ENCODE results near the gene SHPK.

SHPK gene

DNA sequence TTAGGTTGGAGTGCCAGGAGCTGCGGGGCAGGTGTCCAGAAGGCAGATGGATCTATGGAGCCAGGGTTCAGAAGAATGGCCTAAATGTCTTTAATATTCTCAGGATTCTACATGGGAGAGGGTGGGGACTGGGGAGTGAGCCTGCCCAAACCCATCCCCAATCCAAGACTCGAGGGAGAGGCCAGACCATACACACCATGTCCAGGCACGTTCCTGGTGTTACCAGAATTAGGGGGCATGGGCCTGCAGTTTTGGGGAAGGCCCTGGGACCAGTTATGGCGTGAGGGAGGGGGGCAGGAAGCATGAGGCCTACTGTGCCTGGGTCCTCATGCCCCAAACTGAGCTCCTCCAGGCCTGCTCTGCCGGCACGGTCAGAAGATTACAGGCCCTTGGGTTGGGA, 30.5 kb upstream of the SHPK start:
- no peak for DNase-seq (ENCODE audit: low read depth, low spot score)
- H3K36me3 ChIP-seq (ENCODE audit: insufficient read depth, low read length) = peaks cover 12% of the 10 kb centered on the region; the same call in 1 of the 2 replicates
- H3K27ac ChIP-seq = no peak overlapping the region
- TF ChIP-seq EZH2 (IDR thresholded peaks at IDR 0.05) = no peak
- no peak for TF ChIP-seq POLR2AphosphoS5 (IDR thresholded peaks at IDR 0.05; ENCODE audit: borderline replicate concordance, low read depth, low read length)
- no peak for TF ChIP-seq FOXP2 (optimal IDR thresholded peaks at IDR 0.05; ENCODE audit: control extremely low read depth, extremely low read length, insufficient read depth)
- H3K4me3 ChIP-seq = no peak overlapping the region
- no peaks in the 10 kb centered on the region for H3K9me3 ChIP-seq (ENCODE audit: low read depth, low read length)
- no peak overlapping the region for H3K9ac ChIP-seq (ENCODE audit: insufficient read length)

DNA sequence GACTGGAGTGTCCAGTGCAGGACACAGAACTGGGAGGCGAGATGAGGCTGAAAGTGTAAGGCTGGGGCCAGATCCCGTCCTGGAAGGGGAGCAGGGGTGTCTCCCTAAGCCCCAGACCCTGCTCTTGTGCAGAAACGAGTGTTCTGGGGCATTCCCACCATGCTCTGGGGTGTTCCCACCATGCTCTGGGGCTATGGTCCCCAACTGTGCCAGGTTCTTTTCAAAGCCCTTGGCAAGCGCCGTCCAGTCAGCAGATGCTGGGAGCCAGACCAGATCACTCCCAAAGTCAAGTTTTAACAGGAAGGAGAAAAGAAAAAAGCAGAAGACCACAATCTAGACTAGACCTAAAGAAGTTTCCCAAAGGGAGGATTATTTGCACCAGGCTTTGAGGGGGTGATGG, 29.8 kb upstream of the SHPK start:
- no peak for DNase-seq (ENCODE audit: low read depth, low spot score)
- Histone ChIP-seq H3K27ac (no peak overlapping the region), H3K4me3 (no peak overlapping the region), H3K9ac (ENCODE audit: insufficient read length) (no peak overlapping the region), H3K9me3 (ENCODE audit: low read depth, low read length) (no peaks in the 10 kb centered on the region), H3K36me3 (ENCODE audit: insufficient read depth, low read length) (peaks cover 12% of the 10 kb centered on the region; the same call in 1 of the 2 replicates)
- TF ChIP-seq FOXP2 (optimal IDR thresholded peaks at IDR 0.05; ENCODE audit: control extremely low read depth, extremely low read length, insufficient read depth) (no peak), POLR2AphosphoS5 (IDR thresholded peaks at IDR 0.05; ENCODE audit: borderline replicate concordance, low read depth, low read length) (no peak), EZH2 (IDR thresholded peaks at IDR 0.05) (no peak)

DNA sequence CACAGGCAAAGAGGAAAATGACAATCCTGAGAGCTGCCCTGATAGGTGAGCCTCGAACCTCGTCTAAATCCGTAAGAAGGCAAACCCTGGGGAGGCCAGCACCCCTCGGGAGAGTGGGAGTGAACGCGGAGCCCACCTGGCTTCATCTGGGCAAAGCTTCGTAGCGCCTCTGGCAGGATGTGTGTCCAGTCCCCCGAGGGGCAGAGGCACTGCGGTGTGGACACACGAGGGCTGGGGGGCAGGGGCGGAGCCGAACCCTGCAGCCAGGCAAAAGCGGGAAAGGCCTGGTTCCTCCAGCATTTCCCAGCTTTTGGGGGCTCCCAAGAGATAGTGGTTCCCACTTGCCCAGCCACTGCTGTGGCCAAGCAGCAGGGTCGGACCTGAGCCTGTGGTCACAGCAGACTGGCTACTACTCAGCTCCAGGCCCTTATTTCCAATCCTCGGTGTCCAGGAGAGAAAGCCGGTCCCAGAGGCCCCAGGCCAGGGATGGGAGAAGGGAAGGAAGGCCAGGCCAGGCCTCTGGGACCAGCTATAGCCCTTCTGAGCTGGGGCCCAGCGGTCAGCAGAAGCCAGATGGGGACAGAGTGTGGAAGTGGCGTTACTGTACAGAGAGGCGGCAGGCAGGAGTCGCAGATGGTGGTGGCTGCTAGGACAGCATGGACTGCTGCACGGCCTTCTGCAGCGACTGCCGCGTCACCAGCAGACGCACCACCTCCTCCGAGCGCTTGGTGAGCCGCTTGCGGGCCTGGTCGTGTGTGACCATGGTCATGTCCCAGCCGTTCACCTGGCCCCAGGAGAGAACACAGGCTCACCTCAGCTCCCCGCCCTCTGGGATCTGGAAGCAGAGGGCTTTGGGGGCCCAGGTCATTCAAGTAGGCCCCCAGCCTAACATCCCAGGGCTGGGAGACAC, 27.3 kb upstream of the SHPK start:
- H3K27ac ChIP-seq = no peak overlapping the region
- peaks cover 12% of the 10 kb centered on the region; the same call in 1 of the 2 replicates for H3K36me3 ChIP-seq (ENCODE audit: insufficient read depth, low read length)
- no peak for TF ChIP-seq POLR2AphosphoS5 (IDR thresholded peaks at IDR 0.05; ENCODE audit: borderline replicate concordance, low read depth, low read length)
- TF ChIP-seq FOXP2 (optimal IDR thresholded peaks at IDR 0.05; ENCODE audit: control extremely low read depth, extremely low read length, insufficient read depth) = no peak
- no peak for TF ChIP-seq EZH2 (IDR thresholded peaks at IDR 0.05)
- no peaks in the 10 kb centered on the region for H3K9me3 ChIP-seq (ENCODE audit: low read depth, low read length)
- H3K4me3 ChIP-seq = no peak overlapping the region
- H3K9ac ChIP-seq (ENCODE audit: insufficient read length) = no peak overlapping the region
- DNase-seq (ENCODE audit: low read depth, low spot score) = no peak

DNA sequence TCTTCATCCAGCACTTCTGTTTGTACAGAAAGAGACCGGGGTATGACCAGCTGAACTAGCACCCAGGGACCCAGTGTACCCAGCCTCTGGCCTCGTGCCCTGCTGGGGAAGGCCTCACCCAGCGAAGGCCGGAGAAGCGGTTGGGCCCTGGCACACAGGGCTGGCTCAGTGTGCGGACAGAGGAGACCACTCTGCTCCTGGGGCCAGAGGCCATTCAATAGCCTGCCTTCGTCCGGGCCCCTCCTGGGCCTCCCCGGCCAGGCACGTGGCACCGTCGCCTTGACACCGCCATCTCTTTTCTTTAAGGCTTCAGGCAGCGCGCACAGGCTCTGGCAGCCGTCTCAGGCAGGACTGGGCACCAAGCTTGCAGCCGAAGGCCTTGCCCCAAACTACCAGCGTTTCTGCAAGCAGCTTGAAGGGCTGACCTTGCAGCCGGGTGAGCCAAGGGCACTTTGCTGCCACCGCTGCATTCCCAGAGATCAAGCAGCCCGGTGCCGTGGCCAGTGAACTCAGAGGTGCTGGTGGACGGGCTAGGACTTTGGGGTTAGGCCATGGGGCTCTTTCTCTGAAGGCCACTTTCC, 24.4 kb upstream of the SHPK start:
- Histone ChIP-seq H3K27ac (peak overlapping the region; percentile 71), H3K36me3 (ENCODE audit: insufficient read depth, low read length) (peaks cover 9% of the 10 kb centered on the region; the same call in 1 of the 2 replicates), H3K9me3 (ENCODE audit: low read depth, low read length) (no peaks in the 10 kb centered on the region), H3K9ac (ENCODE audit: insufficient read length) (peak overlapping the region; percentile 29), H3K4me3 (0 out of 2 replicates have a peak overlapping the region, but pooled peaks have one; percentile 27)
- TF ChIP-seq FOXP2 (optimal IDR thresholded peaks at IDR 0.05; ENCODE audit: control extremely low read depth, extremely low read length, insufficient read depth) (no peak), POLR2AphosphoS5 (IDR thresholded peaks at IDR 0.05; ENCODE audit: borderline replicate concordance, low read depth, low read length) (no peak), EZH2 (IDR thresholded peaks at IDR 0.05) (no peak)
- no peak for DNase-seq (ENCODE audit: low read depth, low spot score)

DNA sequence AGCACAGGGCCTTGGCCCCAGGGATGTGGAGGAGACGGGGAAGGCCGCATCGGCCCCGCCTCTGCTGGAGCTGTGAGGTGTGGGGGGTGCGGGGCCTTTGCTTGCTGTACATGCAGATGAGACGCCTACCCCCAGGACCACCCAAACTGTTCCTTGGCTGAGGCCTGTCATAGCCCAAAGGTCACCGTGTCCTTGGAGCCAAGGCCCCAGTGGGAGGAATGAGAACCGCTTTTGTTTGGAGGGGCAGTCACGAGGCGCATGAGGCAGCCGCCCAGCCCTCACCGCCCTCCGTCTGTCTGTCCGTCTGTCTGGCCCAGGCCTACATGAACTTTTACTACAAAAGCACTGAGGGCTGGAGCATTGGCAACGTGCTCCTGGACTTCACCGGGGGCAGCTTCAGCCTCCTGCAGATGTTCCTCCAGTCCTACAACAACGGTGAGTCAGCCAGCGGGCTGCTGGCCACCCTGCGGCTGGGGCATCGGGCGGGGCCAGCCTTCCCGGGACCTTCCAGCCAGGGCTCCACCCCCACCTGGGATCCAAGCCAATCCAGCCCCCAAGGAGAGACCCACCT, 23.6 kb upstream of the SHPK start:
- Histone ChIP-seq H3K9ac (ENCODE audit: insufficient read length) (no peak overlapping the region), H3K27ac (0 out of 2 replicates have a peak overlapping the region, but pooled peaks have one; percentile 31), H3K9me3 (ENCODE audit: low read depth, low read length) (no peaks in the 10 kb centered on the region), H3K4me3 (no peak overlapping the region), H3K36me3 (ENCODE audit: insufficient read depth, low read length) (peaks cover 9% of the 10 kb centered on the region; the same call in 1 of the 2 replicates)
- DNase-seq (ENCODE audit: low read depth, low spot score) = no peak
- TF ChIP-seq EZH2 (IDR thresholded peaks at IDR 0.05) = no peak
- no peak for TF ChIP-seq FOXP2 (optimal IDR thresholded peaks at IDR 0.05; ENCODE audit: control extremely low read depth, extremely low read length, insufficient read depth)
- no peak for TF ChIP-seq POLR2AphosphoS5 (IDR thresholded peaks at IDR 0.05; ENCODE audit: borderline replicate concordance, low read depth, low read length)

DNA sequence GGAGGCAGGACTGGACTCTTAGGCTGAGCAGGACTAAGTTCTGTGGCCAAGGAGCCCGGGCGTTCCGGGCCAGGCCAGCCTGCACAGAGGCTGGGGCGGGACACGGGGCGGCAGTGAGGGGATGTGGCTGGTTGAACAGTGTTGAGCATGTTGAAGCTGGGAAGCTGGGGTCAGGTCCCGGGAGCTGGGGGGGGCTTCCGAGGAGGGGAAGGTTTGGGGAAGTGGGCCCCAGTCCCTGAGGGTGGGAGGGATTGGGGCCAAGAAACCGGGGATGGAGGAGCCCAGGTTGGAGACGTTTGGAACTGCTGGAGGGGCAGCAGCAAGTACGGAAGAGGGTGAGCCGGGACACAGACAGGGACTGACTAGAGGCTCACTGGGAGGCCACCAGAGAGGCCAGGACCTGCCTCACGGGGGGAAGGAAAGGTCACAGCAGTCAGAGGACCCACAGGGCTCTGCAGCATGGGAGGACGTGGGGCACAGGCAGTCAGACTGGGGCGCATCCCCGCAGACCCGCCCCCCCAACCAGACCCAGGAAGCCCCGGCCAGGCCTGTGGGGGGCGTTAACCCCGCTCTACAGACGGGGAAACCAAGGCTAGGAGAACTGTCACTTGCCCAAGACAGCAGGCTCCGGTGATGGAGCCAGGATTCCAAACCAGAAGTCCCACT, 22.9 kb upstream of the SHPK start:
- Histone ChIP-seq H3K9me3 (ENCODE audit: low read depth, low read length) (no peaks in the 10 kb centered on the region), H3K36me3 (ENCODE audit: insufficient read depth, low read length) (peaks cover 5% of the 10 kb centered on the region; the same call in 1 of the 2 replicates), H3K4me3 (no peak overlapping the region), H3K9ac (ENCODE audit: insufficient read length) (no peak overlapping the region), H3K27ac (no peak overlapping the region)
- TF ChIP-seq FOXP2 (optimal IDR thresholded peaks at IDR 0.05; ENCODE audit: control extremely low read depth, extremely low read length, insufficient read depth) = no peak
- DNase-seq (ENCODE audit: low read depth, low spot score) = no peak

DNA sequence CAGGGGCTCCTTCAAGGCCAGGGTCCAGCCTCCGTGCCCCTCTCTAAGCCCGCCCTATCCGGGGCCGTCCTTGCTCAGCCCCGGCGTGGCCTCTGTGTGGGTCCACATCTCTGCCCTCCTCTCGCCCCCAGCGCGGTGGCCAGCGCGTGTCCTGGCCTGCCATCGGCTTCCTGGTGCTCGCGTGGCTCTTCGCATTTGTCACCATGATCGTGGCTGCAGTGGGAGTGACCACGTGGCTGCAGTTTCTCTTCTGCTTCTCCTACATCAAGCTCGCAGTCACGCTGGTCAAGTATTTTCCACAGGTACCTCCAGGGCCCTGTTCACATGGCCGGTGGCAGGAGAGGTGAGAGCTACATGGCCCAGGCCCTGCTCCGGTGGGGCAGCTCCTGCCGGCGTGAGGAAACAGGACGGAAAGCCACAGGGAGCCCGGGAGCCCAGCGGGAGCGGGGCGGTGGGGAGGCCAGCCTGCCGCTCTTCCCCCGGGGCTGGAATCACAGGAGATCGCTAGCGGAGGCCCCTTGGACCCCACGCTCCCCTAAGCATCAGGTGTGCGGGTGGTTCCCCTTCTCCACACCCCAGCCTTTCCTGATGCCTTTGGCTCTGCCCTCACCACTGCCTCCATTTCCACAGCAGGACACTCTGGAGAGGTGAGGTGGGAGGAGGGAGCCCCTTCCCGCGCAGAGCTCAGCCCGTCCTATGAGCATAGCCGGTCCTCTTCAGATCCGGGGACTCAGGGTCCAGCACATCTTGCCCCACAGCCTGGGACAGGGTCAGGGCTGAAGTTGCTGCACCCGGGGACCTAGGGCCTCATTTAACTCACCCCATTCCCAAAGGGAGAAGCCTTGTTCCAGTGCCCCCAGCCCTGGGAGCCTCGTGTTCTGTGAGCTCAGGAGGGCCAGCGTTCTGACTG, 22.1 kb upstream of the SHPK start:
- TF ChIP-seq POLR2AphosphoS5 (IDR thresholded peaks at IDR 0.05; ENCODE audit: borderline replicate concordance, low read depth, low read length) (no peak), EZH2 (IDR thresholded peaks at IDR 0.05) (no peak), FOXP2 (optimal IDR thresholded peaks at IDR 0.05; ENCODE audit: control extremely low read depth, extremely low read length, insufficient read depth) (no peak)
- Histone ChIP-seq H3K4me3 (no peak overlapping the region), H3K9me3 (ENCODE audit: low read depth, low read length) (no peaks in the 10 kb centered on the region), H3K27ac (no peak overlapping the region), H3K9ac (ENCODE audit: insufficient read length) (no peak overlapping the region), H3K36me3 (ENCODE audit: insufficient read depth, low read length) (no peaks in the 10 kb centered on the region)
- no peak for DNase-seq (ENCODE audit: low read depth, low spot score)
